Left forelimb (tissue), 1 donor: ENCODE data around the gene AXDND1.
"Not testable (repeated sequence)": the region's sequence is repeated elsewhere in the genome, so short reads cannot be mapped to it uniquely, and the experiment has no call there.

Experiments used
- DNase-seq: peaks from one replicate; pipeline ENCODE4 v3.0.0-alpha.2; 2018; ENCODE audit warnings: low spot score

The AXDND1 gene

DNA sequence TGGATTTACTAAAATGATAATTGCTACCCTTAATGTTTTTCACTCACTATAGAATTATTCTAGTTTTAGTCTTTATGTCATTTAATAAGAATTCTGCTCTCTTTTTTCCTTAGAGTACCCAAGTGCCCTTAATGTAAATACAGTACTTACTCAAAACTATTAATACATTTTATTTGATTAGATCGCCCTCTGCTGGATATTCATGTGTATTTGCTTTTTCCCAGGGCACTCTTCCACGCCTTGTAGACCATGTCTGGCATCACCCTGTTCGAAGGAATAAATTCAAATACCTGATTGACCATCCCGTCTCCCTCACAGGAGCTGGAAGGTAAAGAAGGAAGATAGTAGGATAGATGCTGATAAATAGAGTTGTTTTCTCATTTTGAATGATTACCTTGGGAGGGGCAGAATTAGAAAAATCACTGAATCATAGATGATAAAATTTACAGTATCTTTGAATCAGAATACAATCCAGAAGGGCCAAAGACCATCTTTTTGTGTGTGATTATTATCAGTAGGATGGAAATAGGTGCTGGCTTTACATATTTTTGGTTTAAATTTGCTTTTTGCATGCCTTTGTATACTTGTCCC lies 4.1 kb downstream of the AXDND1 start:
- no peak for DNase-seq

GRCh38 chr1:179372160-179372559 lies 6.4 kb downstream of the AXDND1 start:
- DNase-seq = no peak

- no peak for DNase-seq
Observed at GRCh38 chr1:179376223-179376622, 10.5 kb downstream of the AXDND1 start.

GRCh38 chr1:179380299-179380698 lies 14.5 kb downstream of the AXDND1 start:
- no peak for DNase-seq

- no peak for DNase-seq
Observed at GRCh38 chr1:179384027-179384426, 18.3 kb downstream of the AXDND1 start.

DNA sequence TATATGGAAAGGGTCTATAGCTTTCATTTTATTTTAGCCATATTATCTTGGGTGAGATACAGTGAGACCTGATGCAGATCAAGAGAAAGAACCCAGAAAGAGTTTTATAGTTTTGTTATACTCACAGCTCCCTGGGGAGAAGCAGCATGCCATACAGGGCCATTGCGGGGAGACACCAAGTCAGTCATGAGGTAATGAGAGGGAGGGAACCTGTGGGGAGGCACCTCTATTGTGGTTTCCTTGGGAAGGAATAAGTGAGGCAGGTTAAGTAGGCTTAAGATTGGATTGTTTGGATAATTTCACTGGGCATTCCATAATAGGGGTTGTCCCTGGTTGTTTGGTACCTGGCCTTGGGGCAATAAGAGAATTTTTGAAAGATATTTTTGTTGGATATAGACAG lies 19.7 kb downstream of the AXDND1 start:
- DNase-seq = no peak

GRCh38 chr1:179393721-179394120 lies 27.9 kb downstream of the AXDND1 start:
- no peak for DNase-seq

DNA sequence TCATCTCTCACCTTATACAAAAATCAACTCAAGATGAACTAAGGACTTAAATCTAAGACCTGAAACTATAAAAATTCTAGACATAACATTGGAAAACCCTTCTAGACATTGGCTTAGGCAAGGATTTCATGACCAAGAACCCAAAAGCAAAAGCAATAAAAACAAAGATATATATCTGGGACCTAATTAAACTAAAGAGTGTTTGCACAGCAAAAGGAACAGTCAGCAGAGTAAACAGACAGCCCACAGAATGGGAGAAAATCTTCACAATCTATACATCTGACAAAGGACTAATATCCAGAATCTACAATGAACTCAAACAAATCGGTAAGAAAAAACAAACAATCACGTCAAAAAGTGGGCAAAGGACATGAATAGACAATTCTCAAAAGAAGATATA lies 33.6 kb downstream of the AXDND1 start:
- not testable (repeated sequence) for DNase-seq

DNA sequence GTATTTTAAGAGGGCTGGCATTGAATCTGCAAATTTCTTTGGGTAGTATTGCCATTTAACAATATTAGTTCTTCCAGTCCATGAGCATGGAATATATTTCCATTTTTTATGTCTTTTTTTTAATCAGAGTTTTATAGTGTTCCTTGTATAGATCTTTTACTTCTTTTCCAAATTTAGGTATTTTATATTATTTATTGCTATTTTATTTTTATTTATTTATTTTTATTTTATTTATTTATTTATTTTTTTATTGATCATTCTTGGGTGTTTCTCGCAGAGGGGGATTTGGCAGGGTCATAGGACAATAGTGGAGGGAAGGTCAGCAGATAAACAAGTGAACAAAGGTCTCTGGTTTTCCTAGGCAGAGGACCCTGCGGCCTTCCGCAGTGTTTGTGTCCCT lies 52.0 kb downstream of the AXDND1 start:
- not testable (repeated sequence) for DNase-seq

DNA sequence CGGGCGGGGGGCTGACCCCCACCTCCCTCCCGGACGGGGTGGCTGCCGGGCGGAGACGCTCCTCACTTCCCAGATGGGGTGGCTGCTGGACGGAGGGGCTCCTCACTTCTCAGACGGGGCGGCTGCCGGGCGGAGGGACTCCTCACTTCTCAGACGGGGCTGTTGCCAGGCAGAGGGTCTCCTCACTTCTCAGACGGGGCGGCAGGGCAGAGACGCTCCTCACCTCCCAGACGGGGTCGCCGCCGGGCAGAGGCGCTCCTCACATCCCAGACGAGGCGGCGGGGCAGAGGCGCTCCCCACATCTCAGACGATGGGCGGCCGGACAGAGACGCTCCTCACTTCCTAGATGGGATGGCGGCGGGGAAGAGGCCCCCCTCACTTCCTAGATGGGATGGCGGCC lies 52.9 kb downstream of the AXDND1 start:
- DNase-seq = not testable (repeated sequence)

DNA sequence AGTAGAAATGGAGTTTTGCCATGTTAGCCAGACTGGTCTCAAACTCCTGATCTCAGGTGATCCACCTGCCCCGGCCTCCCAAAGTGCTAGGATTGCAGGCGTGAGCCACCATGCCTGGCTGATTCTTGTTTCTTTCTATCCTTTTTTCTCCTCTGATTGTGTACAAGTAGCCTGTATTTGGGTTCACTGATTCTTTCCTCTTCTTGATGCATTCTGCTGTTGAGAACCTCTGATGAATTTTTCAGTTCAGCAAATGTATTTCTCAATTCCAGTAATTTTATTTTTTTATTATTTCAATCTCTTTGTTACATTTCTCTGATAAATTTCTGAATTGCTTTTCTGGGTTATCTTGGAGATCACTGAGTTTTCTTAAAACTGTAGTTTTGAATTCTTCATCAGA lies 58.8 kb downstream of the AXDND1 start:
- no peak for DNase-seq

- DNase-seq = no peak
Observed at GRCh38 chr1:179425186-179425585, 59.4 kb downstream of the AXDND1 start.

DNA sequence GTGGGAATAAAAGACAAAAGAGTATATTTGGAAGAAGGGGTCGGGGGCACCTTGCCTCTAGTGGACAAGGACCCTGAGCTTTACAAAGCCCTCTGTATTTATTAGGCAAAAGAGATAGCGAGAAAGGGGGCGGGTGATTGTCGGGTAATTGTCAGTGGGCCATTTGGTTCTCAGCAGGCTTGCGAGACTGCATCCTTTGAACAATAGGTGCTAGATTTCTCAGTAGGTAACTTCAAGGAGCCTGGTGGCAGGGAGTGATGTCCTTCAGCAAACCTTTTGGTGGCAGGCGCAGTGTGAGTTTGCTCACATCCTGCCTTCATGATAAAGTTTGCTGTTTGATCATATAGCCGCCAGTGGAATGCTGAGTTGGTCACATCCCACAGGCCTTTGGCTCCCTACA lies 71.4 kb downstream of the AXDND1 start:
- DNase-seq = no peak

GRCh38 chr1:179439646-179440045 lies 73.9 kb downstream of the AXDND1 start:
- not testable (repeated sequence) for DNase-seq

GRCh38 chr1:179440301-179440700 lies 74.5 kb downstream of the AXDND1 start:
- DNase-seq = not testable (repeated sequence)

DNA sequence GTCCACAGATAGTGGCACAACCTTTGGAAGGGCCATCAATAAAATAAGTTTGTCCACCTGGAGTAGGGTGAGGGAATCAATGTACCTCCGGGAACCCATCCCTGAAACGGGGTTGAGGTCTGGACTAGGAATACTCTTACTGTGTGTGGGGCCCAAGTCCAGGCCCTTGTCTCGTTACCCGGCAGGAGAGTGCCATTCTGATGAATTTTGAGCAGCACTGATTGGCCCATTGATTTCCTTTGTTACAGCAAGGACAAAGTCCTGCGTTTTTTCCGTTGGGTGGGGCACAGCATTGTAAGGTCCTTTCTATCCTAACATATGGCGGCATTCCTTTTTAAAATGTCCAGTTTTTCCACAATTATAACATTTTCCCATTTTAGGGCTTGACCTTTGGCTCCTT lies 75.2 kb downstream of the AXDND1 start:
- no peak for DNase-seq

- DNase-seq = no peak
Observed at GRCh38 chr1:179441501-179441900, 75.7 kb downstream of the AXDND1 start.

DNA sequence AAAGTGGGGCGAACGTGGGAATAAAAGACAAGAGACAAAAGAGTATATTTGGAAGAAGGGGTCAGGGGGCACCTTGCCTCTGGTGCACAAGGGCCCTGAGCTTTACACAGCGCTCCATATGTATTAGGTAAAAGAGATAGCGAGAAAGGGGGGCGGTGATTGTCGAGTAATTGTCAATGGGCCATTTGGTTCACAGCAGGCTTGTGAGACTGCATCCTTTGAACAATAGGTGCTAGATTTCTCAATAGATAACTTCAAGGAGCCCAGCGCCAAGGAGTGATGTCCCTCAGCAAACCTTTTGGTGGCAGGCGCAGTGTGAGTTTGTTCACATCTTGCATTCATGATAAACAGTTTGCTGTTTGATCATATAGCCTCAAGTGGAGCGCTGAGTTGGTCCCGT lies 77.1 kb downstream of the AXDND1 start:
- DNase-seq = not testable (repeated sequence)

- DNase-seq = no peak
Observed at GRCh38 chr1:179445593-179445992, 79.8 kb downstream of the AXDND1 start.

DNA sequence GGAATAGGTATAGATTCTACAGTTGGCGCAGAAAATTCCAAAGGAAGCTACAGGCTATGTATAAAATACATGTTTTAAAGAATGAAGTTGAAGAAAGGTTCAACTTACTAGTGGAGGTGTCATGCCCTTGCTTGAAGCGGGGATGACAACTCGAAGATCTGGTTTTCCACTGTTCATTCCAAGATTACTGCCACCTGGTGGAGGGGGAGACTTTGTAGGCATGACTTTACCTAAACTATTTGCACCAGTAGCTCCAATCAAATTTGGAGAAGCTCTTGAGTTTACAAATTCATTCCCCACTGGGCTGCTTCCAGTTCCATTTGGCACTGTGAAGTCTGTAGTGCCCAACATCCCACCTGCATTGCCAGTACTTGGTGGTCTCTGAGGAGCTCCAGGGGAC lies 81.7 kb downstream of the AXDND1 start:
- no peak for DNase-seq

- no peak for DNase-seq
Observed at GRCh38 chr1:179448437-179449149, 82.8 kb downstream of the AXDND1 start.

- DNase-seq = not testable (repeated sequence)
Observed at GRCh38 chr1:179459606-179460206, 93.9 kb downstream of the AXDND1 start.

DNA sequence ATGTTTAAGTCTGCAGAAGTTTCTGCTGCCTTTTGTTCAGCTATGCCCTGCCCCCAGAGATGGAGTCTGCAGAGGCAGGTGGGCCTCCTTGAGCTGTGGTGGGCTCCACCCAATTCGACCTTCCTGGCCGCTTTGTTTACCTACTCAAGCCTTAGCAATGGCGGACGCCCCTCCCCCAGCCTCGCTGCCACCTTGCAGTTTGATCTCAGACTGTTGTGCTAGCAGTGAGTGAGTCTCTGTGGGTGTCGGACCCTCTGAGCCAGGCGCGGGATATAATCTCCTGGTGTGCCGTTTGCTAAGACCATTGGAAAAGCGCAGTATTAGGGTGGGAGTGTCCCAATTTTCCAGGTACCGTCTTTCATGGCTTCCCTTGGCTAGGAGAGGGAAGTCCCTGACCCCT lies 99.9 kb downstream of the AXDND1 start:
- not testable (repeated sequence) for DNase-seq

- no peak for DNase-seq
Observed at GRCh38 chr1:179474713-179475112, 108.9 kb downstream of the AXDND1 start.
